CD4-positive, alpha-beta T cell treated with Interferon alpha-2 for 1 hour (primary cell): ENCODE measurements around the gene GJB1.
"Not testable (repeated sequence)": the region's sequence is repeated elsewhere in the genome, so short reads cannot be mapped to it uniquely, and the experiment has no call there.

Experiments used
- DNase-seq, 2 donors: peaks; one replicate each; pipeline ENCODE4 v3.0.0-alpha.2; 2020 to 2022

The GJB1 gene

DNA sequence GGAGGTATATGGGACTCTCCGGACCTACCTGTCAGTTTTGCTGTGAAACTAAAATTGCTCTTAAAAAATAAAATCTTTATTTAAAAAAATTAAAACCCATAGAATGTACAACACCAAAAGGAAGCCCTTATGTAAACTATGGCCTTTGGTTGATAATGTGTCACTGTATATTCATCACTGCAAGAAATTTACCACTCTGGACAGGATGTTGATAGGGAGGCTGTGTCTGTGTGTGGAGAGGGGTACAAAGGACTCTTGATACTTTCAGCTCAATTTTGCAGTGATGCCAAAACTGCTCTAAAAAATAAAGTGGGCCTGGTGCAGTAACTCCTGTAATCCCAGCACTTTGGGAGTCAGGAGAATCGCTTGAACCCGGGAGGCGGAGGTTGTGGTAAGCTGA is 33.8 kb downstream of the GJB1 start:
- DNase-seq: no peak

DNA sequence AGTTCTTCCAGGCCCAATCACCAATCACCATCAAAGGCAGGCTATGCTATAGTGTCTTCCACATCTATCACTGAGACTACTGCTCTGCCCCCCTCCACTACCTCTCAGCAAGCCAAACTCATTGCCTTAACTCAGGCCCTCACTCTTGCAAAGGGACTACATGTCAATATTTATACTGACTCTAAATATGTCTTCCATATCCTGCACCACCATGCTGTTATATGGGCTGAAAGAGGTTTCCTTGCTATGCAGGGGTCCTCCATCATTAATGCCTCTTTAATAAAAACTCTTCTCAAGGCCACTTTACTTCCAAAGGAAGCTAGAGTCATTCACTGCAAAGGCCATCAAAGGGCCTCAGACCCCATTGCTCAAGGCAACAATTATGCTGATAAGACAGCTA is 45.6 kb downstream of the GJB1 start:
- not testable (repeated sequence) for DNase-seq

- no peak for DNase-seq
Measured at GRCh38 chrX:71269801-71270395, 46.9 kb downstream of the GJB1 start.

- not testable (repeated sequence) for DNase-seq
Measured at GRCh38 chrX:71272313-71272712, 49.3 kb downstream of the GJB1 start.
